Measurements from ENCODE around the gene CAPN2. TPM values are rescaled to one million over a fixed set of nuclear protein-coding genes. Genes with fewer than 3 reads are reported as not detected.

The CAPN2 gene
- total and polyA plus RNA-seq, 2 donors (not counting 1 experiment from before 2014, with no cell fraction given): 63.9 to 79.6 TPM

DNA sequence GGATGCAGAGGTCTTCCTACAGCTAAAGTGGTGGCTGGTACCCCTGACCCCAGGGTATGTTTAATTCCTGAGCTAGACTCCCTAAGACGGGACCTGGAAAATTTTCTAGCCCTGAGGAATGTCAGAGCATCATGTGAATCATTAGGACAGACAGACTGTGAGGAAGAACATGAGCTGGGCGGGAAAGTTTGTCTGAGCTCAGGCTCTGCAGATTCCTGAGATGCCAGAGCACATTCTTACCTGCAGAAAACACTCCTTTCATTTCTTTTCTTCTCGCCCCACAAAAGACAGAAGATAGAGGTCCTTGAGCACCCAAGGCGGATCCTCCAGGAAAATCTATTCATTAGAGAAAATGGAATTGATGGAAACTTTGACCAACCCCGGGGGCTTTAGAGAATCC is 6.5 kb downstream of the CAPN2 start:
- Histone ChIP-seq H3K27me3 (replicated peaks in 1 of 4; ENCODE audit: control extremely low read depth in 1 of 4, control insufficient read depth in 3 of 4, insufficient read depth in 4 of 4, low read length in 3 of 4) (no peaks in the 10 kb centered on the region), H4K20me1 (ENCODE audit: control insufficient read depth, insufficient read depth, low read length, poor library complexity, severe bottlenecking) (no peaks in the 10 kb centered on the region), H3K9me3 (ENCODE audit: control extremely low read depth in 1 of 3, control insufficient read depth in 2 of 3, insufficient read depth in 1 of 3, low read length in 2 of 3) (no peaks in the 10 kb centered on the region), H3K4me2 (replicated peaks; ENCODE audit: low read depth, low read length, poor library complexity, severe bottlenecking) (no peak overlapping the region), H2AFZ (ENCODE audit: insufficient read depth, low read depth, low read length, poor library complexity, severe bottlenecking) (no peak overlapping the region), H3K4me3 (ENCODE audit: control extremely low read depth in 1 of 5, extremely low read depth in 1 of 5, insufficient read depth in 1 of 5, low read depth in 2 of 5, low read length in 4 of 5) (no peak overlapping the region), H3K9ac (ENCODE audit: low read length) (no peak overlapping the region), H3K79me2 (ENCODE audit: control insufficient read depth, insufficient read depth, low read length) (peaks cover 3% of the 10 kb centered on the region), H3K36me3 (replicated peaks in 1 of 2; ENCODE audit: control extremely low read depth in 1 of 2, control insufficient read depth in 1 of 2, extremely low read depth in 1 of 2, insufficient read depth in 2 of 2, low read length in 1 of 2) (peaks cover 0 to 26% of the 10 kb centered on the region in 2 experiments), H3K27ac (ENCODE audit: low read length in 2 of 2) (no peak overlapping the region), H3K4me1 (ENCODE audit: control insufficient read depth in 2 of 2, insufficient read depth in 2 of 2, low read length in 2 of 2) (peaks cover 43 to 45% of the 10 kb centered on the region in 2 donors)
- POLR2A ChIA-PET: no interaction called here
- Mint-ChIP-seq H3K27me3 (no peaks in the 10 kb centered on the region), H3K9me3 (ENCODE audit: insufficient read depth) (no peaks in the 10 kb centered on the region), H3K27ac (no peak overlapping the region), H3K4me3 (no peak overlapping the region), H3K4me1 (peaks cover 49% of the 10 kb centered on the region)
- ATAC-seq (ENCODE audit: low read depth) (no peak), DNase-seq (no peak)
- CTCF ChIA-PET: interaction anchor here (0.8 to 4.5 kb wide), 3 partner anchors 20 to 76 kb away, joined by 3 to 44 read pairs (median 21); no protein-coding TSS in a partner anchor
- intact Hi-C loops (cut with micrococcal nuclease): no loop called here
- TF ChIP-seq EZH2 (IDR thresholded peaks at IDR 0.05; ENCODE audit: borderline replicate concordance, insufficient read depth, low read depth, low read length, poor library complexity, severe bottlenecking): no peak
- TF ChIP-seq, protein P1, sequence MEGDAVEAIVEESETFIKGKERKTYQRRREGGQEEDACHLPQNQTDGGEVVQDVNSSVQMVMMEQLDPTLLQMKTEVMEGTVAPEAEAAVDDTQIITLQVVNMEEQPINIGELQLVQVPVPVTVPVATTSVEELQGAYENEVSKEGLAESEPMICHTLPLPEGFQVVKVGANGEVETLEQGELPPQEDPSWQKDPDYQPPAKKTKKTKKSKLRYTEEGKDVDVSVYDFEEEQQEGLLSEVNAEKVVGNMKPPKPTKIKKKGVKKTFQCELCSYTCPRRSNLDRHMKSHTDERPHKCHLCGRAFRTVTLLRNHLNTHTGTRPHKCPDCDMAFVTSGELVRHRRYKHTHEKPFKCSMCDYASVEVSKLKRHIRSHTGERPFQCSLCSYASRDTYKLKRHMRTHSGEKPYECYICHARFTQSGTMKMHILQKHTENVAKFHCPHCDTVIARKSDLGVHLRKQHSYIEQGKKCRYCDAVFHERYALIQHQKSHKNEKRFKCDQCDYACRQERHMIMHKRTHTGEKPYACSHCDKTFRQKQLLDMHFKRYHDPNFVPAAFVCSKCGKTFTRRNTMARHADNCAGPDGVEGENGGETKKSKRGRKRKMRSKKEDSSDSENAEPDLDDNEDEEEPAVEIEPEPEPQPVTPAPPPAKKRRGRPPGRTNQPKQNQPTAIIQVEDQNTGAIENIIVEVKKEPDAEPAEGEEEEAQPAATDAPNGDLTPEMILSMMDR (IDR thresholded peaks at IDR 0.05): no peak
- WGBS (ENCODE audit: insufficient coverage): 46% methylated on average over 1 of the region's 5 CpGs

DNA sequence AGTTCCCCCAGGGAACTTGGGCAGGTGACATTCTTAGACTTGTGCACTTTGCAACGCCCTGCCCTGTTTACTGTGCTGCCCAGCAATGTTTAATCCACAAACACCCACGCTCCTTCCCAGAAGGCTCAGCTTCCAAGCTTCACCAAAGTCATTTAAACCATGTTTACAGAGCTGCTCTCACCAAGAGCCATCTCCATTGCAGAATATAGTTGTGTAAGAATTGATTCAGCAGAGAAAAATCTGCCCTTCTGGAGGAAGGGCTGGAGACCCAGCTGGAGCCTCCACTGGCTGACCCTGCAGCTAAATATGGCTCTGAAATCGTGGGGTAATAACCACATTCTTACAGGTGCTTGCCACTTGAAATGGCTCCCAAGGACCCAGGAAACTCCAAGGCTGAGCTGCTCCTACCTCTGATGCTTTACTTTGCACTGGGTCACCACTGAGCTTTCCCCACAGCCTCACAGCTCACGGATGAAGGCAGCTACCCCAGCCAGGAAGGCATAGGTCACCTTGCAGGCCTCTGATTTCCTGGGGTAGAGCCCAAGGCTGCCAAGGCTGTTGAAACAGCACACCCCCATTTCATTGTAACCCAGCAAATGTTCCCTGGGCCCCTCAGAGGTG is 8.7 kb downstream of the CAPN2 start:
- H2AFZ ChIP-seq (ENCODE audit: insufficient read depth, low read depth, low read length, poor library complexity, severe bottlenecking): no peak overlapping the region
- no peaks in the 10 kb centered on the region for H3K9me3 ChIP-seq (ENCODE audit: control extremely low read depth in 1 of 3, control insufficient read depth in 2 of 3, insufficient read depth in 1 of 3, low read length in 2 of 3)
- no peak overlapping the region for H3K4me2 ChIP-seq (replicated peaks; ENCODE audit: low read depth, low read length, poor library complexity, severe bottlenecking)
- no peaks in the 10 kb centered on the region for H4K20me1 ChIP-seq (ENCODE audit: control insufficient read depth, insufficient read depth, low read length, poor library complexity, severe bottlenecking)
- Mint-ChIP-seq H3K27me3 (no peaks in the 10 kb centered on the region), H3K4me1 (peaks cover 42% of the 10 kb centered on the region), H3K27ac (no peak overlapping the region), H3K9me3 (ENCODE audit: insufficient read depth) (no peaks in the 10 kb centered on the region), H3K4me3 (no peak overlapping the region)
- intact Hi-C loops (cut with micrococcal nuclease): no loop called here
- peaks cover 26 to 31% of the 10 kb centered on the region in 2 donors for H3K4me1 ChIP-seq (ENCODE audit: control insufficient read depth in 2 of 2, insufficient read depth in 2 of 2, low read length in 2 of 2)
- TF ChIP-seq, protein P1 (IDR thresholded peaks at IDR 0.05): no peak
- no peak for TF ChIP-seq EZH2 (IDR thresholded peaks at IDR 0.05; ENCODE audit: borderline replicate concordance, insufficient read depth, low read depth, low read length, poor library complexity, severe bottlenecking)
- DNase-seq (no peak), ATAC-seq (ENCODE audit: low read depth) (no peak)
- WGBS (ENCODE audit: insufficient coverage): 59% methylated on average over 3 of the region's 4 CpGs
- H3K27me3 ChIP-seq (replicated peaks in 1 of 4; ENCODE audit: control extremely low read depth in 1 of 4, control insufficient read depth in 3 of 4, insufficient read depth in 4 of 4, low read length in 3 of 4): no peaks in the 10 kb centered on the region
- peaks cover 0 to 26% of the 10 kb centered on the region in 2 experiments for H3K36me3 ChIP-seq (replicated peaks in 1 of 2; ENCODE audit: control extremely low read depth in 1 of 2, control insufficient read depth in 1 of 2, extremely low read depth in 1 of 2, insufficient read depth in 2 of 2, low read length in 1 of 2)
- H3K4me3 ChIP-seq (ENCODE audit: control extremely low read depth in 1 of 5, extremely low read depth in 1 of 5, insufficient read depth in 1 of 5, low read depth in 2 of 5, low read length in 4 of 5): no peak overlapping the region
- ChIA-PET POLR2A (no interaction called here), CTCF (interaction anchor here (1.0 to 1.5 kb wide), 2 partner anchors 22 to 28 kb away, joined by 3 to 6 read pairs; no protein-coding TSS in a partner anchor)
- peaks cover 3% of the 10 kb centered on the region for H3K79me2 ChIP-seq (ENCODE audit: control insufficient read depth, insufficient read depth, low read length)
- no peak overlapping the region for H3K27ac ChIP-seq (ENCODE audit: low read length in 2 of 2)
- no peak overlapping the region for H3K9ac ChIP-seq (ENCODE audit: low read length)
